H1 (cell line): ENCODE results near the gene C2CD4D. TPM values are rescaled to one million over a fixed set of nuclear protein-coding genes. Genes with fewer than 3 reads are reported as not detected.

Experiments
- CTCF ChIA-PET: fragments of 300-600 bp; sonication (Branson Sonifier 250); formaldehyde crosslinking; loops from one replicate; lab custom pipeline; 2021; ENCODE audit not compliant: partially characterized antibody; lab: Charles Lee
- POLR2A ChIA-PET: fragments of 300-600 bp; sonication (Branson Sonifier 250); formaldehyde crosslinking; loops from one replicate; lab custom pipeline; 2021; ENCODE audit warnings: inconsistent platforms; ENCODE audit not compliant: partially characterized antibody; lab: Charles Lee
- DNase-seq, 2 experiments: peaks; one replicate each; pipeline versions ENCODE4 v3.0.0 to v3.0.0-alpha.2; 2010 to 2022; ENCODE audit warnings: low spot score in 2 of 2, low read depth in 1 of 2, mixed read lengths in 1 of 2
- FAIRE-seq: peaks from 2 replicates; lab custom pipeline; 2011; peaks lifted over from hg19 to GRCh38; lab: Jason Lieb, UNC
- H2AFZ ChIP-seq: 2 replicates; pipeline ENCODE4 v1.8.1; 2012; ENCODE audit warnings: low read length, inconsistent platforms
- H2AK5ac ChIP-seq: 2 replicates; pipeline ENCODE4 v1.6.1; 2013; ENCODE audit warnings: low read depth, low read length
- H2BK120ac ChIP-seq: replicated peaks from 2 replicates; pipeline ENCODE3; 2013; ENCODE audit warnings: low read depth, low read length, inconsistent platforms
- H2BK12ac ChIP-seq: 2 replicates; pipeline ENCODE4 v1.6.1; 2013; ENCODE audit warnings: low read depth, low read length
- H2BK15ac ChIP-seq: 2 replicates; pipeline ENCODE4 v1.6.1; 2013; ENCODE audit warnings: low read length
- H2BK20ac ChIP-seq: 2 replicates; pipeline ENCODE4 v1.6.1; 2013; ENCODE audit warnings: low read length
- H2BK5ac ChIP-seq: 2 replicates; pipeline ENCODE4 v1.6.1; 2013; ENCODE audit warnings: low read depth, low read length
- H3K14ac ChIP-seq: 2 replicates; pipeline ENCODE4 v1.6.1; 2013; ENCODE audit warnings: inconsistent platforms; ENCODE audit not compliant: insufficient read length
- H3K18ac ChIP-seq: 2 replicates; pipeline ENCODE4 v1.6.1; 2013; ENCODE audit warnings: low read length; ENCODE audit errors: extremely low read depth
- H3K23ac ChIP-seq: 2 replicates; pipeline ENCODE4 v1.6.1; 2013; ENCODE audit warnings: inconsistent platforms; ENCODE audit not compliant: insufficient read length
- H3K23me2 ChIP-seq: 2 replicates; pipeline ENCODE4 v1.6.1; 2013; ENCODE audit warnings: low read depth, low read length
- H3K27ac ChIP-seq: 2 replicates; pipeline ENCODE4 v1.6.1; 2011; ENCODE audit warnings: low read depth, low read length, inconsistent platforms
- H3K27me3 ChIP-seq, 4 experiments: replicated peaks in 1 of 4; 1 replicate in 1 of 4; 2 replicates in 3 of 4; pipeline versions ENCODE4 v1.6.1 to v1.8.1; 2011 to 2013; ENCODE audit warnings: low read length in 3 of 4, mild to moderate bottlenecking in 3 of 4, inconsistent platforms in 2 of 4, mixed read lengths in 2 of 4, moderate library complexity in 1 of 4; ENCODE audit not compliant: control insufficient read depth in 3 of 4, insufficient read depth in 3 of 4; ENCODE audit errors: extremely low read depth in 1 of 4
- H3K36me3 ChIP-seq, 4 experiments: 2 replicates each; pipeline versions ENCODE4 v1.6.1 to v1.8.1; 2011 to 2013; ENCODE audit warnings: mild to moderate bottlenecking in 4 of 4, low read length in 3 of 4, moderate library complexity in 2 of 4, control low read depth in 1 of 4, inconsistent platforms in 1 of 4; ENCODE audit not compliant: insufficient read depth in 4 of 4, control insufficient read depth in 2 of 4
- H3K4ac ChIP-seq: replicated peaks from 2 replicates; pipeline ENCODE3; 2013; ENCODE audit warnings: low read length, low read depth, mixed read lengths, inconsistent platforms; ENCODE audit not compliant: insufficient read length
- H3K4me1 ChIP-seq, 4 experiments: replicated peaks in 1 of 4; 1 replicate in 1 of 4; 2 replicates in 3 of 4; pipeline versions ENCODE4 v1.6.1 to v1.8.1; 2011 to 2013; ENCODE audit warnings: low read length in 3 of 4, inconsistent platforms in 2 of 4, mixed read lengths in 1 of 4; ENCODE audit not compliant: insufficient read depth in 4 of 4, control insufficient read depth in 3 of 4
- H3K4me2 ChIP-seq, 2 experiments: 2 replicates each; pipeline versions ENCODE4 v1.6.1 to v1.8.1; 2011 to 2013; ENCODE audit warnings: low read depth in 2 of 2, low read length in 2 of 2, control low read depth in 1 of 2, inconsistent platforms in 1 of 2, mild to moderate bottlenecking in 1 of 2; ENCODE audit not compliant: insufficient read depth in 1 of 2
- H3K4me3 ChIP-seq, 4 experiments: fragments of 200-600, 300-600 bp in 1 of 4; sonication (generic), shearing (Covaris generic), sonication (Bioruptor Twin) in 1 of 4; 2 replicates each; pipeline versions ENCODE4 v1.5.1 to v1.8.1; 2011 to 2016; ENCODE audit warnings: low read length in 4 of 4, low read depth in 3 of 4, control low read depth in 2 of 4, inconsistent platforms in 2 of 4, mild to moderate bottlenecking in 2 of 4, mixed read lengths in 1 of 4, moderate library complexity in 1 of 4; ENCODE audit not compliant: insufficient read depth in 2 of 4; ENCODE audit errors: extremely low read depth in 1 of 4
- H3K56ac ChIP-seq: replicated peaks from 2 replicates; pipeline ENCODE3; 2013; ENCODE audit warnings: low read depth, mild to moderate bottlenecking, mixed read lengths, low read length, inconsistent platforms; ENCODE audit not compliant: insufficient read length
- H3K79me1 ChIP-seq: 2 replicates; pipeline ENCODE4 v1.6.1; 2013; ENCODE audit warnings: low read depth, low read length, control low read depth
- H3K79me2 ChIP-seq, 2 experiments: 2 replicates each; pipeline versions ENCODE4 v1.6.1 to v1.8.1; 2012 to 2013; ENCODE audit warnings: low read length in 2 of 2, mild to moderate bottlenecking in 2 of 2, inconsistent platforms in 1 of 2; ENCODE audit not compliant: insufficient read depth in 2 of 2, control insufficient read depth in 1 of 2
- H3K9ac ChIP-seq, 4 experiments: replicated peaks in 1 of 4; 1 replicate in 1 of 4; 2 replicates in 3 of 4; pipeline versions ENCODE4 v1.6.1 to v1.8.1; 2011 to 2013; ENCODE audit warnings: low read depth in 3 of 4, low read length in 3 of 4, control low read depth in 2 of 4, mild to moderate bottlenecking in 2 of 4, moderate library complexity in 2 of 4, inconsistent platforms in 1 of 4; ENCODE audit errors: extremely low read depth in 1 of 4
- H3K9me3 ChIP-seq, 2 experiments: 2 replicates each; pipeline versions ENCODE4 v1.6.1 to v1.8.1; 2012 to 2013; ENCODE audit warnings: mild to moderate bottlenecking in 2 of 2, moderate library complexity in 2 of 2, control low read depth in 1 of 2, inconsistent platforms in 1 of 2, low read depth in 1 of 2, low read length in 1 of 2, mixed read lengths in 1 of 2; ENCODE audit not compliant: insufficient read depth in 2 of 2
- H4K20me1 ChIP-seq, 2 experiments: replicated peaks in 1 of 2; 2 replicates each; pipeline versions ENCODE3 to v1.8.1; 2011 to 2013; ENCODE audit warnings: inconsistent platforms in 2 of 2, low read length in 2 of 2, mild to moderate bottlenecking in 1 of 2; ENCODE audit not compliant: insufficient read depth in 2 of 2, control insufficient read depth in 1 of 2
- H4K5ac ChIP-seq: 2 replicates; pipeline ENCODE4 v1.6.1; 2013; ENCODE audit warnings: low read length, low read depth, mixed read lengths, inconsistent platforms; ENCODE audit not compliant: insufficient read length
- H4K8ac ChIP-seq: 2 replicates; pipeline ENCODE4 v1.8.0; 2013; ENCODE audit warnings: mild to moderate bottlenecking, moderate library complexity, low read length, inconsistent platforms; ENCODE audit not compliant: insufficient read depth; ENCODE audit errors: extremely low read depth
- H4K91ac ChIP-seq: replicated peaks from 2 replicates; pipeline ENCODE3; 2013; ENCODE audit warnings: low read length, mixed read lengths, inconsistent platforms; ENCODE audit not compliant: insufficient read length
- BRCA1 ChIP-seq: IDR thresholded peaks from 2 replicates; pipeline ENCODE4 v1.6.1; 2012; ENCODE audit warnings: low read depth, low read length, improper control_type of control experiment
- CBX8 ChIP-seq: fragments of 300-800, 300-1000 bp; sonication (generic); IDR thresholded peaks from 2 replicates; pipeline ENCODE4 v1.7.1; 2016; ENCODE audit warnings: low read depth, low read length, borderline replicate concordance
- CREB1 ChIP-seq: IDR thresholded peaks from 2 replicates; pipeline ENCODE4 v1.6.1; 2012; ENCODE audit warnings: inconsistent platforms
- EP300 ChIP-seq, 2 experiments: IDR thresholded peaks; 1 replicate in 1 of 2; 2 replicates in 1 of 2; pipeline ENCODE4 v1.6.1; 2011 to 2012; ENCODE audit warnings: low read depth in 2 of 2, low read length in 2 of 2, mild to moderate bottlenecking in 2 of 2, borderline replicate concordance in 1 of 2, inconsistent platforms in 1 of 2, moderate library complexity in 1 of 2
- FOSL1 ChIP-seq: IDR thresholded peaks from 2 replicates; pipeline ENCODE4 v1.6.1; 2011; ENCODE audit warnings: mild to moderate bottlenecking, low read depth, low read length, moderate library complexity; ENCODE audit not compliant: insufficient read depth
- NRF1 ChIP-seq: IDR thresholded peaks from 2 replicates; pipeline ENCODE4 v1.6.1; 2011; ENCODE audit warnings: mild to moderate bottlenecking, low read depth, low read length, improper control_type of control experiment
- RAD21 ChIP-seq, 2 experiments: IDR thresholded peaks in 1 of 2; conservative IDR thresholded peaks in 1 of 2; 2 replicates each; pipeline ENCODE4 v1.6.1; 2011; ENCODE audit warnings: low read depth in 2 of 2, low read length in 2 of 2, improper control_type of control experiment in 1 of 2, inconsistent platforms in 1 of 2, mild to moderate bottlenecking in 1 of 2, moderate library complexity in 1 of 2
- SIRT6 ChIP-seq: IDR thresholded peaks from one replicate; pipeline ENCODE4 v1.7.1; 2012; ENCODE audit warnings: low read length, inconsistent platforms
- SUZ12 ChIP-seq: fragments of 200-600 bp; sonication (generic); IDR thresholded peaks from 2 replicates; pipeline ENCODE4 v1.6.1; 2012; ENCODE audit warnings: mild to moderate bottlenecking, inconsistent platforms, low read length, moderate library complexity, mixed read lengths
- USF2 ChIP-seq: IDR thresholded peaks from 2 replicates; pipeline ENCODE4 v1.6.1; 2011; ENCODE audit warnings: low read length, improper control_type of control experiment
- ZNF274 ChIP-seq: IDR thresholded peaks from 2 replicates; pipeline ENCODE4 v1.7.0; 2012; ENCODE audit warnings: low read length, borderline replicate concordance; ENCODE audit errors: extremely low read depth
- WGBS, 2 experiments: shearing (Covaris generic) in 1 of 2; methylation state at CpG; one replicate each; pipeline versions ENCODE4 v1.1.6 to v1.1.7; 2013 to 2015; ENCODE audit warnings: low lambda C conversion rate in 2 of 2, mixed read lengths in 2 of 2, inconsistent platforms in 1 of 2, low coverage in 1 of 2, missing lambda C conversion rate in 1 of 2; ENCODE audit not compliant: insufficient replicate concordance in 2 of 2, insufficient coverage in 1 of 2, insufficient read length in 1 of 2; ENCODE audit errors: extremely low coverage in 1 of 2, missing lambda C conversion rate in 1 of 2; 5-methylcytosine and 5-hydroxymethylcytosine counted together
- polyA plus RNA-seq, 7 experiments: library from polyadenylated mRNA; depleted of rRNA in 3 of 7; stranded (reverse) in 5 of 7; unstranded in 2 of 7; fragments of >200 nt in 5 of 7; fragments of 200-250 nt in 2 of 7; gene quantifications; 1 replicate in 5 of 7; 2 replicates in 1 of 7; 4 replicates in 1 of 7; pipeline versions ENCODE4 v1.2.1 to v1.2.3, GENCODE V29; 2011 to 2013; ENCODE audit warnings: missing spikeins in 2 of 7, mixed read lengths in 2 of 7
- total RNA-seq: library from RNA; stranded (reverse); fragmentation: NEBNext Ultra II Directional; extraction: Animal tissue kit (Norgen Biotek cat#: 25700); gene quantifications from 2 replicates; pipeline ENCODE4 v1.2.1, GENCODE V29; 2021

Gene C2CD4D
- total and polyA plus RNA-seq, 2 of the 8 experiments (the other 6 are each of a cell fraction or from before 2014, with no cell fraction given), result 0.41 to 0.71 TPM

- peaks cover 8 to 16% (median 12%) of the 10 kb centered on the region in 4 experiments for H3K4me1 ChIP-seq
- H2BK15ac ChIP-seq, result peak overlapping the region; percentile 72
- ChIA-PET CTCF (interaction anchor here (0.9 to 1.2 kb wide), 3 partner anchors 11 to 187 kb away, joined by 3 read pairs; no protein-coding TSS in a partner anchor), POLR2A (interaction anchor here (0.8 to 1.3 kb wide), 3 partner anchors 11 to 21 kb away, joined by 3 to 5 read pairs (median 4); partner anchors contain the start of gene C2CD4D)
- H2AK5ac ChIP-seq, result no peak overlapping the region
- H2BK5ac ChIP-seq, result no peak overlapping the region
- H3K36me3 ChIP-seq, result no peaks in the 10 kb centered on the region
- H2AFZ ChIP-seq, result no peak overlapping the region
- H3K23me2 ChIP-seq, result peaks cover 2% of the 10 kb centered on the region; the same call in 1 of the 2 replicates
- no peak overlapping the region for H4K91ac ChIP-seq
- no peak overlapping the region for H3K14ac ChIP-seq
- H3K4ac ChIP-seq, result no peak overlapping the region
- H3K4me3 ChIP-seq, result peak overlapping the region in 2 of 4 experiments; percentile 13 to 14; a peak in 2 of 8 replicates
- no peaks in the 10 kb centered on the region for H3K79me1 ChIP-seq
- H3K23ac ChIP-seq, result no peak overlapping the region
- 44% methylated on average over 7 of the region's 7 CpGs; no CpG with 5 or more reads in 1 of the 2 experiments for WGBS, 2 experiments
- DNase-seq (peak in 1 of 2 experiments; percentile 44), FAIRE-seq (peak; percentile 73)
- no peak overlapping the region for H4K5ac ChIP-seq
- H3K9me3 ChIP-seq, result no peaks in the 10 kb centered on the region
- H3K27ac ChIP-seq, result no peak overlapping the region
- no peak overlapping the region for H2BK12ac ChIP-seq
- no peak overlapping the region for H2BK120ac ChIP-seq
- no peak overlapping the region for H4K8ac ChIP-seq
- no peaks in the 10 kb centered on the region for H3K79me2 ChIP-seq
- peak overlapping the region; percentile 28 to 39 for H3K4me2 ChIP-seq
- no peak overlapping the region for H3K56ac ChIP-seq
- peaks cover 22 to 65% (median 53%) of the 10 kb centered on the region in 4 experiments for H3K27me3 ChIP-seq
- H4K20me1 ChIP-seq, result peaks cover 4 to 8% of the 10 kb centered on the region in 2 experiments
- H3K9ac ChIP-seq, result no peak overlapping the region
- H2BK20ac ChIP-seq, result no peak overlapping the region
- peak overlapping the region; percentile 48 for H3K18ac ChIP-seq
- TF ChIP-seq SIRT6 (no peak), CBX8 (no peak), RAD21 (IDR thresholded peaks at IDR 0.05 in 1 of 2, conservative IDR thresholded peaks at IDR 0.05 in 1 of 2; ENCODE audit: low read depth in 2 of 2, low read length in 2 of 2) (no peak; a peak in 1 of 4 replicates), BRCA1 (no peak), CREB1 (no peak), FOSL1 (no peak), EP300 (IDR thresholded peaks at IDR 0.05; ENCODE audit: borderline replicate concordance in 1 of 2, low read depth in 2 of 2, low read length in 2 of 2) (no peak), USF2 (no peak), SUZ12 (no peak), NRF1 (no peak), ZNF274 (no peak)
These were observed 21.0 kb upstream of the C2CD4D start for GRCh38 chr1:151860504-151861187.
